Thyroid gland (tissue), 4 donors: ENCODE measurements around the gene EXOC4.

Experiments used
- CTCF ChIP-seq, 6 experiments: fragments of 200-600 bp in 3 of 6; fragments of 450-650 bp in 3 of 6; sonication (generic) in 3 of 6; IDR thresholded peaks; one replicate each; pipeline ENCODE4 v1.5.1; 2016 to 2019; ENCODE audit warnings: antibody characterized with exemption in 6 of 6, mild to moderate bottlenecking in 2 of 6, inconsistent platforms in 1 of 6, moderate library complexity in 1 of 6
- POLR2A ChIP-seq, 2 donors: fragments of 450-650 bp; IDR thresholded peaks; one replicate each; pipeline ENCODE4 v1.6.1; 2017; ENCODE audit warnings: antibody characterized with exemption in 2 of 2, mild to moderate bottlenecking in 2 of 2, moderate library complexity in 1 of 2

- TF ChIP-seq CTCF (IDR thresholded peaks at IDR 0.05) (no peak), POLR2A (IDR thresholded peaks at IDR 0.05) (no peak)
Observed at GRCh38 chr7:133203490-133203889, 49.4 kb upstream of the EXOC4 start.
